GM21360 (cell line): Measurements from ENCODE around the gene ANKFY1.

Experiments used
- ATAC-seq: cut with Tn5 transposase; IDR thresholded peaks from one replicate; pipeline ENCODE4 v1.9.1; 2021; ENCODE audit warnings: mild to moderate bottlenecking, moderate library complexity; ENCODE audit not compliant: unreplicated experiment

The ANKFY1 gene

DNA sequence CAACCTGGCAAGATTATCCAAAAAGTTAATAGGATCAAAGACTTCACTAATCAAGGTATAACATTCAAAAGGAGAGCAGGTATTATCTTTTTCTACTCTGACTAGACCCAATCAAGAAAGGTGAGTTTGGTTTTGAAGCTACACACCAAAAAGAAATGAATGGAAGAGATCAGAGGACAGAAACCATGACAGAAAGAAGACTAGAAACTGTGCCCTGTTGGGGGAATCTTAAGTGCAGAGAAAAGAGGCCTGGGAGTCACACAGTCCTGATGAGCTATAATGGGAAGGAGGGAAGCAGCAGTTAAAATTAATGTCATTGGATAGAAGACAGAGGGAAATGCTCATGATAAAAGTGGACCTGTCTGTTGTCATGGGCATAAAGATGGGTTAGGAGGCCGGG is 138.2 kb downstream of the ANKFY1 start:
- no peak for ATAC-seq

DNA sequence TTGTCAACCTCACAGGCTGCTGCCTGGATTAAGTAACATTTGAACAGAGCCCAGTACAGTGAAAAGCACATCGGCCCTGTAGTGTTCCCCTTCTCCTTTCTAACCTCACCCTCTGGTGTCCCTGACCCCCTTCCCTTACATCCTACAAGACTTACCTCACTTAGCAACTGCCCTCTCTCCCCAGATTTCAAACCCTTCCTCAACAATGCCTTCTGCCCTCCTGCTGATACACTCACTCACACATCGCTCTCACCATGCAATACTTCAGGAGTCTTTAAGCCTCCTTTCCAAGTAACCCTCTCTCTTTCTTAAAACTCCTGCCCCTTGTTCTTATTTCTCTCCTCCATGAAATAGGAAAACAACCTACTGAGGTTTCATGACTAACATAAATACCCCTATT is 138.8 kb downstream of the ANKFY1 start:
- no peak for ATAC-seq

DNA sequence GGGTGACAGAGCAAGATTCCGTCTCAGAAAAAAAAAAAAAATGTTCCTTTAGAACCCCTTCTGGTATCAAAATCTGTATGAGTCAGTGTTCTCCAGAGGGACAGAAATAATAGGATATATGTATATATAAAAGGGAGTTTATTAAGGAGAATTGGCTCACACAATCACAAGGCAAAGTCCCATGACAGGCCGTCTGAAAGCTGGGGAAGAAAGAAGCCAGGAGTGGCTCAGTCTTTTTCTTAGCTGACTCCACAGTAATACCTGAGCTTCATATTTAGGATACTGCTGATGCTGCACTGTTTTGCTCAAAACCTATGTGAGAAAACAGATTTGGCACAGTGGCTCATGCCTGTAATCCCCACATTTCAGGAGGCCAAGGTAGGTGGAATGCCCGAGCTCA is 143.4 kb downstream of the ANKFY1 start:
- ATAC-seq: no peak

DNA sequence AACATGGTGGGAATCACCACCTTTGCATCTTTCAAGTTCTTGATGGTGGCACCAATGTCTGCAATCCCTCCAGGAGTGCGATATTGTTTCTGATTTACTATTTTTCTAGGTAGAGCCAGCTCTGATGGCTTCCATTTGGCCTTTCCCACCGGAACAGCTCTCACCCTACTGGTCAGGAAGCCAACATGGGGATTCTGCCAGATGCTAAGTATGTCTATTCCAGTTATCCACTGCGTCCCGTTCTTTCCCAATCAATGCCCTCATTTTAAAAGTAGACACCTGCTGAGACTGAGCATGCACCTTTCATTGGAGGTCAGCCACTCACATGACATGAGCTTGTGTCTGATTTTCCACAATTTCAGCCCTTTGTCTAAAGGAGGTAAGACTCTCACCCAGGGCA is 144.5 kb downstream of the ANKFY1 start:
- ATAC-seq: no peak

DNA sequence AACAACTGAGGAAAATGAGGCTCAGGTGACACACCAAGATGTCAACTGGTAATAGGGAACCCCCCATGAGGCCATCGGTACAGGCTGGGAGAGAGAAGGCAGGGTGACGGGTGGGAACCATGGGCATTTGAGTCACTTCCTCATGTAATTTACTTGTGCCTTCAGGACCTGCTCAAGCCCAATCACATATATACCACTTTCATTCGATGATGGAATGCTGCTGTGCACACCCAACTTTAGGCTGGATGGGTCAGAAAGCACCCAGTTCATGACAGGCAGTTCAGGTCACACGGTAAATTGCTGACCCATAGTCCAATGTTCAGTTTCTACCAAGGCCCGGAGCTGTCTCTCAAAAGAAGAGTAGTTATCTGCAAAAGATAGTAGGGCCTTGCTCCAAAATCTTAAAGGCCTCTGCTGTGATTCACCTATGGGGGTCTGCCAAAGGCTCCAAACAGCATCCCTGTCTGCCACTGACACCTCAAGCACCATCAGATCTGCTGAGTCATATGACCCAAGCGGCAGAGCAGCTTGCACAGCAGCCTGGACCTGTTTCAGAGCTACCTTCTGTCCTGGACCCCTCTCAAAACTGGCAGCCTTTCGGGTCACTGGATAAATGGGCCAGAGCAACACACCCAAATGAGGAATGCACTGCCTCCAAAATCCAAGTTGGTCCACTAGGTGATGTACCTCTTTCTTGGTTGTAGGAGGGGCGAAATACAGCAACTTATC is 145.6 kb downstream of the ANKFY1 start:
- no peak for ATAC-seq

DNA sequence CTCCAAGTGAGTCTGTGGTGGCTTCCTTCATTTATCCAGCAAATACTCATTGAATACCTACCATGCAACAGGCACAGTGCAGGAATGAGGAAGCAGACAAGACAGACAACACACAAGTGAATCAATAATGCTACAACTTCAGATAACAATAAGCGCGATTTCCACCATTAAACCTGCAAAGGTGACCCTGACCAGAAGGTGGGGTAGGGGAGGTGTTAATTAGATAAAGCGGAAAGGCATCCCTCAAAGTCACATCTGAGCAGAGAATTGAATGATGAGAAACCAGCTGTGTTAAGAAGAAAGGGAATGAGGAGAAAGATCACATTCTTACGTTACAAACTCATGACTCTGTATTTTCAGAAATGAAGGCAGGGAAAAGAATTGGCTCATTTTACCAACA is 147.3 kb downstream of the ANKFY1 start:
- no peak for ATAC-seq
